H1 (cell line): ENCODE measurements around the gene PLVAP. TPM values are rescaled to one million over a fixed set of nuclear protein-coding genes. Genes with fewer than 3 reads are reported as not detected.

Source experiments
- ATF2 ChIP-seq: IDR thresholded peaks from 2 replicates; pipeline ENCODE4 v1.6.1; 2012; ENCODE audit warnings: low read length, inconsistent platforms
- CTBP2 ChIP-seq: IDR thresholded peaks from 2 replicates; pipeline ENCODE4 v1.7.0; 2011; ENCODE audit warnings: borderline replicate concordance, mild to moderate bottlenecking, moderate library complexity, mixed read lengths, low read length; ENCODE audit not compliant: insufficient read depth, insufficient read length
- SIRT6 ChIP-seq: IDR thresholded peaks from one replicate; pipeline ENCODE4 v1.7.1; 2012; ENCODE audit warnings: low read length, inconsistent platforms
- SP2 ChIP-seq: IDR thresholded peaks from 2 replicates; pipeline ENCODE4 v1.6.1; 2012; ENCODE audit warnings: mild to moderate bottlenecking, low read length, inconsistent platforms
- TAF7 ChIP-seq: optimal IDR thresholded peaks from 2 replicates; pipeline ENCODE3; 2011; ENCODE audit warnings: low read depth, mild to moderate bottlenecking, inconsistent platforms, low read length, moderate library complexity, borderline replicate concordance
- polyA plus RNA-seq, 7 experiments: library from polyadenylated mRNA; depleted of rRNA in 3 of 7; stranded (reverse) in 5 of 7; unstranded in 2 of 7; fragments of >200 nt in 5 of 7; fragments of 200-250 nt in 2 of 7; gene quantifications; 1 replicate in 5 of 7; 2 replicates in 1 of 7; 4 replicates in 1 of 7; pipeline versions ENCODE4 v1.2.1 to v1.2.3, GENCODE V29; 2011 to 2013; ENCODE audit warnings: missing spikeins in 2 of 7, mixed read lengths in 2 of 7
- total RNA-seq: library from RNA; stranded (reverse); fragmentation: NEBNext Ultra II Directional; extraction: Animal tissue kit (Norgen Biotek cat#: 25700); gene quantifications from 2 replicates; pipeline ENCODE4 v1.2.1, GENCODE V29; 2021

Gene PLVAP
- total and polyA plus RNA-seq, 2 of the 8 experiments (the other 6 are each of a cell fraction or from before 2014, with no cell fraction given), result 0.32 TPM; not detected in 1

DNA sequence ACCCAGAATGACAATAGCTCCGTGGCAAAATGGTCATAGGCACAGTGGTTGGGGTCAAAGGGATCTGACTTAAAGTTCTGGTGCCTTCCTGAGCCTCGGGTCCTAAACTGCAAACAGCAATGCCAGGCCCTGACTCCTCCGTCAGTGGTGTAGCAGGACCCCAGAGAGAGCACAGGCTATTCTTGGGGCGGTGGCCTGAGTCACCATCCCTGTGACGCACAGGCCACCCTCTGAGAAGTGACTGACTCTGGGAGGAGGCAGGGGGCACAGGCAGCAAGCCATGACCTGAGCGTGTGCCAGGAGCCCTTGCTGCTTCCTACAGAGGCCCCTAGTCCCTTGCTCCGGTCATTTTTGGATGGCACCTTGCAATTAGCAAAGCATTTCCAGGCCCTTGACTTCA lies 18.7 kb downstream of the PLVAP start (continued):
- no peak for TF ChIP-seq ATF2
- no peak for TF ChIP-seq SP2
- no peak for TF ChIP-seq CTBP2
- TF ChIP-seq SIRT6, result no peak
- no peak for TF ChIP-seq TAF7
